Activated CD8-positive, alpha-beta memory T cell treated with anti-CD3 and anti-CD28 coated beads for 4 hours (primary cell): ENCODE data around the gene GPR135.
A peak's percentile ranks its signal among the peaks of the same experiment; 100 is the strongest.

ENCODE experiments used
- DNase-seq, 2 donors: peaks; one replicate each; pipeline ENCODE4 v3.0.0-alpha.2; 2020; ENCODE audit warnings: low read depth in 2 of 2

The GPR135 gene, protein sequence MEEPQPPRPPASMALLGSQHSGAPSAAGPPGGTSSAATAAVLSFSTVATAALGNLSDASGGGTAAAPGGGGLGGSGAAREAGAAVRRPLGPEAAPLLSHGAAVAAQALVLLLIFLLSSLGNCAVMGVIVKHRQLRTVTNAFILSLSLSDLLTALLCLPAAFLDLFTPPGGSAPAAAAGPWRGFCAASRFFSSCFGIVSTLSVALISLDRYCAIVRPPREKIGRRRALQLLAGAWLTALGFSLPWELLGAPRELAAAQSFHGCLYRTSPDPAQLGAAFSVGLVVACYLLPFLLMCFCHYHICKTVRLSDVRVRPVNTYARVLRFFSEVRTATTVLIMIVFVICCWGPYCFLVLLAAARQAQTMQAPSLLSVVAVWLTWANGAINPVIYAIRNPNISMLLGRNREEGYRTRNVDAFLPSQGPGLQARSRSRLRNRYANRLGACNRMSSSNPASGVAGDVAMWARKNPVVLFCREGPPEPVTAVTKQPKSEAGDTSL

DNA sequence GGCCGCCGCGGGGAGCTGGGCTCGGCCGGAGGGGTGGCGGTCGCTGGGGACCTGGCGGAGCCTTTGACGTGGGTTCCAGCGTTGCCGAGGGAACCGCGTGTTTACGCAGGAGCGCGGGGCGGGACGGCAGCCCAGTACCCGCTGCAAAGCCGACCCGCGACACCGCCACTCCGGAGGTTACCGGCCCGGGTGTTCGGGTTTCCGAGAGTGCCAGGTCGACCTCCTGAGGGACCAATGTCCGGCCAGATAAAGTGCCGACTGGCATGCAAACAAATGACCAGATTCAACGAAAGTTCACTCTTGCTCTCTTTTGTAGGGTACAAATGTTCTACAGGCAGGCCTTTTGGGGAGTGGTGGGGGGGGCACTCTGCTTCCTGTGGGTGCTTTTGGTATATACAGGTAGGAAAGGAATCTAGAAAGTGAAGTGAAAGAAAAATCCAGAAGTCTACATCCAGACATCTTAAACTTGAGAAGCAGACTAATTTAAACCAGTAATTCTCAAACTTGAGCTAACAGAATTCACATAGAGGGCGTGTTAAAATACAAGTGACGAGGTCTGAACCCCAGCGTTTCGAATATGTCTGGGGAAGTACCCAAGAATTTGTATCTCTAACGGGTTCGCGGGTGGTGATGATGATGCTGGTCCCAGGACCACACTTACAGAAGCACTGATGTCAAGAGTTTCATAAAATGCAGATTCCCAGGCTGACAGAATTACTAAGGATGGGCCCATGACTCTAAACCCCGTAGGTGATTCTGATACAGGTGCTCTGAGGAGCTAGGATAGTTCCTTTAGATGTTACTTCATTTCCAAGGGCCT lies at the start of gene GPR135:
GPR135 (minus strand) TSS at position 65 of the 820 bp plus-strand sequence. CDS start 154 bp downstream, outside the sequence.
- DNase-seq: peak in 1 of 2 donors; percentile 11

DNA sequence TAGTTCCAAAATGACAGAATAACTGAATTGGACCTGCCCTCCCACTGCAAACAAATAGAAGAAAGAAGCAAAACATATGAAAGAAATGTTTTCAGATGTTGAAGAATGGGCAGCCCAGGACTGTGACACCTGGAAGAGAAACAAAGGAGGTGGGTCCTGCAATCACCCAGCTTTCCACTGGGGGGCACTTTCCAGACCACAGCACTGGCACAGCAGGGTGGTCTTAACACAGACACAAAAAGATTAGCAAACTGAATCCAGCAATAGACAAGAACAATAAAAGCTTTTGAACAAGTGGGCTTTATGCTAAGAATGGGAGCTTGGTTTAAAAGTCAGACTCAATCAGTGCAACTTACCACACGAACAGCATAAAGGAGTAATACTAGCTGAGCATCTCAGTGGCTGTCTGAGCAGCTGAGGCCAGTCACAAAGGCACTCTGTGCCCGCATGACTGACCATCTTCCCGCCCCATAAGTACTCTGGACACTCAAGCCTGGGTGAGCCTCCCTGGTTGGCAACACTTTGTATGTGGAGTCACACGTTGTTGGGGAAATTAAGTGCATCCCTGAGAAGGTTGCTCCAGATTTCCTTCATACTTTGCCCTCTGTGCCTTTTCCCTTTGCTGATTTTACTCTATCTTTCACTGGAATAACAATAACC lies 46.9 kb upstream of the GPR135 start:
- DNase-seq: no peak

DNA sequence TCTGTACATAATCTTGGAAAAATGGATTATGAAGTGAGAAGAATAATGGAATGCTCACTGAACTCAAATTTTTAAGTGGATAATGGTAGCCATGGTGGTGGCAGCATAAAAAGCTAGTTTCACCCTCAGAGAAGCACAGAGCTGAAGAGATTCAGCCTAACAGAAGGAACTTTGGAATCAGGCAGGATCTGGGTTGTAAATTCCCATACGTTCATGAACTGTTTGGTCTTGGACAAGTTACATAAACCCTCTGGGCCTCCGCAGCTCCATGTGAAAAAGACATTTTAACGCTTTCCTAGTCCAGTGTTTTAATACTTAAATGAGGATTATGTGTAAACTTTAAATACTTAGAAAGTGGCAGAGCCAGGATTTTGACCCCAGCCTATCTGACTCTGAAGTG lies 45.8 kb upstream of the GPR135 start:
- no peak for DNase-seq

DNA sequence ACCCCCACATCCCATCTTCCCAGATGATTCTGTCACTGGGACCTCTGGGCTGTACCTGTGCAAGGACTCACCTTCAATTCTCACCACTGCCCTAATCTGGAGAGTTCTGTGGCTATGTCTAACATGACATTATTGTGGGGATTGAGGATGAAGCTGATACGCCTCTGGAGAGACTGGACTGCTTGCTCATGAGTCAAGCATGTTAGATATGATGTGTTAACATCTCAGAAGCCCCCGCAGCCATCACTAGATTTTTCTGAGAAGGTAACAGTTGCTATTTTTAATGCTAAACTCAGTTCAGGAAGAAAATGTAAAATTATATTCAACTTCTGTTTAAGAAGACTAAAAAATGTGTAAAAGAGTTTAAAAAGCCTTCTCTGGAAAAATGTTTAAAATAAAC lies 44.8 kb upstream of the GPR135 start:
- no peak for DNase-seq

DNA sequence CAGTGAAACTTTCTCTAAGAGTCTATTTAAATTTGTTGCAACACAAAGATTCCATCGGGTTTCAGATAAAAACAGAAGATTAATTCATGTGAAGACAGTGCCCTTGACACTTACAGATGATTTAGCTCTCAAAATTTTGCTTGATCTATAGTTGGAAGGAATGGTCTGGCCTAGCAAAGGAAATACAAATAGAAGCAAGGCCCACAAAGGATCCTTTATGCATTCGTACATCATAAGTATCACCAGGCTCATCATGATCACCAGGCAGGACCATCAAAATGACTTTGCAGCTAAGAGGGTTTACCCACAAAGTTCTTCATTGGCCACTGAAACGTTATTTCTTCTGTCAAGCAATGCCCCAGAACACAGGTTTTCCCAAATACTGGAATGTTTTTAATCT lies 43.9 kb upstream of the GPR135 start:
- no peak for DNase-seq

DNA sequence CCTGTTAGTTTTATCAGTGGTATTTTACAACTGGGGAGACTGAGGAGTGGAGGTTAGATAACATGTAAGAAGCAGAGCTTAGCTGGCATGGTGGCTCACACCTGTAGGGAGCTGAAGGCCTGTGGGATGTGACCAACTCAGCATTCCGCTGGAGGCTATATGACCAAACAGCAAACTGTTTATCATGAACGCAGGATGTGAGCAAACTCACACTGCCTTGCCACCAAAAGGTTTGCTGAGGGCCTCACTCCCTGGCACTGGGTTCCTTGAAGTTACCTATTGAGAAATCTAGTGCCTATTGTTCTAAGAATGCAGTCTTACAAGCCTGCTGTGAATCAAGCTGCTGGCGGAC lies 42.5 kb upstream of the GPR135 start:
- DNase-seq: no peak

DNA sequence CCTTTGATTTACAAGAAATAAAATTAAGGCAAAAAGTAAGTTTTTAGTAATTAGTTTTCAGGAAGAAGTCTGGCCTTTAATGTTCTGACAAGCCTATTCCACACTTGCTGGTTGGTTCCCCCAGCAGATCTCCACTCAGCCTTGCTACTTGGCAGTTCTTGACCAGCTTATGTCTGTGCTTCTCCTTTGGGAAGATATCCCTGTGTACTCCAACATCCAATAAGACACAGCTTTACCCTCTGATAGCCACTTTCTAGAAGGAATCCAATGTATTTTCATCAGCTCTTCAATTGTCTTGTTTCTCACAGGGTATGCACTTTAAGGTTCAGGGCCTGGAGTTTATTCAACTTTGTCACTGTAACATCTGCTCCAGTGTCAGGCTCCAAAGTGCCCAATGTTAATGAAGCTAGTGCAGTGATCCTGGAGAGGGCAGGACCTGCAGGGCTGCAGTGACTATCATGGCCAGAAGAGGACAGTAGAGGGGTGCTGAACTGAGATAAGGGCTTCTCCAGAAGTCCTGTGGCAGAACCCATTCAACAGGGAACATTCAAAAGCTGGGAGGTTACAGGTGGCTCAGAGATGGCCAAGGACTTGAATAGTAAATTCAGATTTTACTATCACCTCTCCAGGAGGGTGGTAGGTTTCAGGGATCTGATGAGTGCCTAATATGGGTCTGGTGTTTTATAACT lies 42.0 kb upstream of the GPR135 start:
- DNase-seq: peak in 1 of 2 donors; percentile 15

DNA sequence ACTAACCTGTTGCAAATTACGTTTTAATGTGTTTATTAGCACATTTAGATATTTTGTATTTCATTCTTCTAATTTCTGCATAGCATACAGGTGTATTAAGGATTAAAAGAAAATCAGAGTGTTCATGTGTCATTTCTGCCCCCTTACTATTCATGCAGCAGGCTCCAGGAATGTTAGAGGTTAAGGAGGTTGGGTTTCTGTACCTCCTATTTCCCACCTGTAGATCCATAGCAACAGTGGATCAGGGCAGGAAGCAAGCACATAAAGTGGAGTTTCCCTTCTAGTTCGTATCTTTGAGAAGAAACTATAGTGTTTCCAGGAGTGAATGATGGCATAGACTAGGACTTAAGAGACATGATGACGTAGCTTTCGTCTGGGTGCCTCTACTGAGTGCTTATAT lies 38.1 kb upstream of the GPR135 start:
- no peak for DNase-seq

DNA sequence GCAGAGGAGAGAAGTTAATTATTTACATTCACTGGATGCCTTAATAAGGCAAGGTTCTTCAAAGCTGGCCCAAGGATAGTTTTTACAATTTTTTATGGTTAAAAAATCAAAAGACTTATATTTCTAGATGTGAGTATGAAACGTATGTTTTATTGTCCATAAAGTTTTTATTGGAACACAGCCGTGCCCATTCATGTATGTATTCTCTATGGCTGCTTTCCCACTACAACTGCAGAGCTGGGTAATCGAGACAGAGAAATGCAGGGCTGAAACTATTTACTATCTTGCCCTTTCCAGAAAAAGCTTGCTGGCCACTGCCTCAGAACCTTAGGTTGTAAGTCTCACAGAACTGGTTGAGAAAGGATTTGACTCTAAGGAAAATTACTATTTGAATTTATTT lies 35.6 kb upstream of the GPR135 start:
- no peak for DNase-seq

DNA sequence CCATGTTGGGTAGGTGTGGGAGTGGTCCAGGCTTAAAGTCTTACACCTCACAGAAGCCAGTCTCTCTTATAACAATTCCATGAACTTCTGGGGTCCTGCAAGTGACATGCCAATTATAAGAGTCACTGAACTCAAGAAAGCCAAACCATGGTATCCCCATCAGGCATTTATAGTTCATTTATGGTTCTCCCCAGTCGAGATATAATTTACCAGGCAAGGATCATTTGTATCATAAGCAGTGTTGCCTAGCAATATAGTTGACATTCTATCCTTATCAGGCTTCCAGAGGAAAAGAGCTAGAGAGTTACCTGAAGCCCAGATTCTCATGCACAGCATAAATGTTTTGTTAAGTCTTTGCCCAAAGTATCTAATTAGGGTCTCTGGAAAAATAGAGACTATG lies 27.2 kb upstream of the GPR135 start:
- DNase-seq: no peak

DNA sequence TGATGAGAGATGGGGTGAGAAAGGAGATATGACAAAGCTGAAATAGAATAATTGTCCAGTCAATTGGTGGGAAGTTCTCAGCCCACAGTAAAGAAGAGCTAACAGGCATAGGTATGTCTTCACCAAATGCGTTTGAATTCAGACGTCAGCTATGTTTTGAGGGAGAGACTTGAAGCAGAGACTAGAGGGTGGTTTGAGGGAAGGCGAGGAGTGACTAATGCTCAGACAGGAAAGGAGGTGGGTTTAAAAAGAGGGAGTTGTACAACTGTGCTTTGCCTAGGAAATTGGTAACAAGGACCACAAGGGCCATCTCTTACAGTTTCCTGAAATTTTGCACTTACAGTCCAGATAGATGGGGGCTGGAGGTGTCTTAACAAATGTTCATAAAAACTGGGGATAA lies 25.6 kb upstream of the GPR135 start:
- DNase-seq: no peak

DNA sequence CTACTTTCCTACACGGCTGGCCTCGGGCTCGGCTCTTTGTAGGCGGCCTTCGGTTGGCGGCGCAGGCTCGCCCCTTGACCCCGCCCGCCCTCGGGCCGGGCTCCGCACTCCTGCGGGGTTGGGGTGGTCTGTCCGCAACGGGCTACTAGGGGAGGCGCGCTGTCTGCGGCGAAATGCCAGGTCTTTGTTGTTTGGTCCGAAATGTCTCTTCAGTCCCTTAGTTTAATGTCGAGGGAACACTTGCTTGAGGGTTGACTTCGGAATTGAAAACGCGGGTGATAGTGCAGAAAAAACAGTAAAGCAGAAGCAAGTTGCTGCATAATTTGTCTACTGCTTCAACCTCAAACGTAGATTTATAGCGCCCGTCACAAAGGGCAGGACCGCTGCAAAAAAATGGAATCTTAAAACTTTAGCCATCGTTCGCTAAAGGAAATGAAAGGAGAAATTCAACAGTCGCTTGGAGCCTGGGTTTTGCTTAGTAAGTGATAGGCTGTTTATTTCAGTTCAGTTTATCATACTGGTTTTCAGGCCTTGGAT lies 19.5 kb upstream of the GPR135 start:
- no peak for DNase-seq

DNA sequence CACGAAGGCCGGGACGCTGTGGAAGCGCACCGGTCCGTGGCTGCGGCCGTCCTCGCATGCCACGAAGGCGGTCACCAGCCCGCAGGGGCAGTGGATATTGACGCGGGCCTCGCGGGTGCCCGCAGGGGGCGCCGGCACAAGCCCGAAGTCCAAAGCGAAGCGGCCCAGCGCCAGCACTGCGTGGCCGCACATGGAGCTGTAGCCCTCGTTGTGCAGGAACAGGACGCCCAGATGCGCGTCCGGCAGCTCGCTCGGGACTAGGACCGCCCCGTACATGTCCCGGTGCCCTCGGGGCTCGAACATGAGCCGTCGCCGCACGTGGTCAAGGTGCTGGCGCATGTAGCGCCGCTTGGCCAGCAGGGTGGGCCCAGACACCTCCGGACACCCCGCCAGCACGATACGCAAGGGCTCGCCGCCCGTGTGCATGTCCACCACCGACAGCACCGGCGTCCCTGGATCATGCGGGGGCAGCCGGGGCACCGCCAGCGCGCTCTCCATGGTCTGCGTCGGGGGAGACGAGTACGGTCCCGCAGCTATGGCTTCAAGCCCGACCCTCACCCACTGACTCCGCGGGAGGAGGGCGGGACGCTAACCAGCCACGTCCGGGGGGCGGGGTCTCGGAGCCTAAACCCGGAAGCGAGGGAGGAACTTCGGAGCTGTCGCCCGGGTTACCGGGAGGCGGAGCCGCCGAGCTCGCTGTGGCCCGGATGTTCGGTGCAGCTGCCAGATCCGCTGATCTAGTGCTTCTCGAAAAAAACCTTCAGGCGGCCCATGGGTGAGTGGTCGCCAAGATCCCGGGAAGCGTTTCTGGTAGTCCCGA lies 18.8 kb upstream of the GPR135 start, which contains the start of the genes JKAMP and L3HYPDH:
JKAMP (plus strand) TSS at position 699 of the 820 bp plus-strand sequence; CDS start at position 772, 73 bp downstream.
L3HYPDH (minus strand) TSS at position 590 of the 820 bp plus-strand sequence; CDS start at position 498, 92 bp downstream.
- DNase-seq: peak; percentile 97 to 98

DNA sequence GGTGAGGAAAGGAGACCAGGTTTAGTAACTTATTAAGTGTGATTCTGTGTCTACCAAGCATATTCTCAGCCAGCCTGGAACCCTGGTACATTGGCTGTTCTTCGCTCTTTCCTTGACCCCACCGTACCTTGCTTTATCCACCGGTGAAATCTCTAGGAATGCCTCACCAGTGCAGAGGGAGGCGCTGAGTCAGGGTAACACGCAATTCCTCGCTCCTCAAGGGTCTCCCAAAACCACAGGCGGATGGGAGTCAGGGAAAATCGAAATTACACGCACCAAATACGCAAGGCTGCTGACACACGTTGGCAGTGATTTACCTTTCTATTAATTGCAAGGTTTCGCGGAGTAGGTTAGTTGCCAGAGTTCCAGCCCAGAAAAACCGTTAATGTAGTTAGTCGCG lies 18.2 kb upstream of the GPR135 start:
- no peak for DNase-seq

DNA sequence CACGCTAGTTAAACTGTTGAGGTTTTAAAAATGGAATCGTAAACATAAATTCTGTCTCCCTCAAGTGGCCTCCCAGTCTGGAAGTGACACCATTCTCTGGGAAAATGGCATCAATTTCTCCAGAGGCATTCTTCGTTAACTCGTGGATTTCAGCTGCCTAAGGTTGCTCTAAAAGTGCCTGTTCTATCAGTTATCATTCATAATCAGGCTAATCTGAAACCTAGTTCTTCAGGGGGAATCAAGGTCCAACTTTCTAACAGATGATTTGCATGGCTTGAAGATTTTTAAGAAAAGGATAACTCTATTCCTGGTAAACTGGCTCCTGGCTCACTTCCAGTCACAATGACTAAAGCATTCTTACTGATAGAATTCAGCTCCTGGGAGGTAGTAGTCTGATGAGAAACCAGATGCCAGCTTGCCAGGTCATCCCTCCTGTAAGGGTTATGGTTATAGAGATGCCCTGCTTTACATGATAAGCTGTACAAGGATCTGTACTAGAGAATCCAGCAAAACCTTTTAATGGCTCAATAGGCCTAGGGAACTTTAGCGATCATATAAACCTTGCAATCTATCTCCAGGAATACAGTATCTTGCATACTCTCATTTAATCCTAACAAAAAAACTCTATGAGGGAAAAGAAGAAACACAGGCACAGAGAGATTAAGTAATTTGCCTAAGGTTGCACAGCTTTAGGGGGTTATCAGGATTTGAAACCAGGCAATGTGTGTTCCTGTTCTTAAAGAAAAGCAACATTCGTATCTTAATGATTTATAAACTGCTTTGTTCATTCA lies 17.6 kb upstream of the GPR135 start:
- DNase-seq: no peak

DNA sequence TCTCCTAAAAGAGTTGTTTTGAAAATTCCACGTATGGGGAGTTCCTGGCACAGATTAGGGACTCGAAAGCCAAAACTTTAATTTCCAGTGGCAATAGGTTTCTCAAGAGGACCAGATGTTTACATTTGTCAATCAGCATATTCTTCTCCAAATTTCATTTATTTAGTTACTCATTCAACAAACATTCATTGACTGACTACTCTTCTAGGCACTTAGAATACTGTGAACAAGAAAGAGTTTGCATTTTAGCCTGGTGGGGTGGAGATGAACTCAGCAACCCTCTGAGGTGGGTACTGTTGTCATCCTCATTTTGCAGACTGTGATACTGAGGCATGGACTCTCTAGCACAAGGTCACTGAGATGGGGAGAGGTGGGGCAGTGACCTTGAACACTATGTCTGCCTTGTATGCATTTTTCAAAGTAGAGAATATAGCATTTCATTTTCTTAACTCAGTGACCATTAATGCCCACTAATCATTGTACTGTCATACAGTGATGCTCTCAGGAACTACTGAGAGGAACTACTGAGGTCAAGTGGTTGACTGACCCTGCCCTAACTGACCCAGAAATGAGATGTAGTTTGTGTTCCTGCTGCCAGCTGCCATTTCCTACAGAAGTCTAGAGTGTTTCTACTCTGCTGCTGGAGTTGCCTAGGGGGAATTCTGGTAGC lies 16.8 kb upstream of the GPR135 start:
- DNase-seq: no peak

DNA sequence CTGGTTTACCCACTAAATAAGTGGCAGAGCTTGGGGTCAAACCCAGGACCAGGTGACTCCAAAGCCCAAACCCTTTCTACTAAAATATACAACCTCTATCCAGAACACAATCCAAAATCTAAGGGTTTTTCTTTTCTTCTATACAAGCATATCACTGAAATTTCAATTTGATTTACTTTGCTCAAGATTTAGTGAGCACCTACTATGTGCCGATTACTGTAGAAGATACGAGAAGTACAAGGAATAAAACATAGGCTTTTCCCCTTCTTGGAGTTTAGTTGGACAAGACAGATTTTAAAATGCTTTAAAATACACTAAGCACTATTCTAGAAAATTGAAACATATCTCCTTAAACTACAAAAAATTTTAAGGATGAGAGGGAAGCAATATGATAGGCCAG lies 16.2 kb upstream of the GPR135 start:
- no peak for DNase-seq

DNA sequence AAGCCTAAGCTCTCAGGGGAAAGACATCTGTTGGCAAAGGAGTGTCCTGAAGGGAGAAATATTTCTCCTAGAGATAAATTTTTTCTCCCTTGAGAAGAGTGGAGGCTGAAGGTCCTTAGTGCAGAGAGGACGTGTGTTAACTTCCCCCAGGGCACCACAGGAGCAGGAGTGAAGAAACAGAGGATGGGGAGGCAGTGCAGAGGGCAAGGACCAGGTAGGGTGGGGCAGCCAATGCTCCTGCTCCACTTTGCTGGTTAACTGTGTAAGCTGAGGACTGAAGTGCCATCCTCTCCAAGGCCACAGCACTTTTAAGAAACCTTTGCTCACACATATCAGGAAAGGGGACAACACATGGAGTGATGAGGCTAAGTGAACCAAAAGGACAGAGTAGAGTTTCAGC lies 15.0 kb upstream of the GPR135 start:
- no peak for DNase-seq

DNA sequence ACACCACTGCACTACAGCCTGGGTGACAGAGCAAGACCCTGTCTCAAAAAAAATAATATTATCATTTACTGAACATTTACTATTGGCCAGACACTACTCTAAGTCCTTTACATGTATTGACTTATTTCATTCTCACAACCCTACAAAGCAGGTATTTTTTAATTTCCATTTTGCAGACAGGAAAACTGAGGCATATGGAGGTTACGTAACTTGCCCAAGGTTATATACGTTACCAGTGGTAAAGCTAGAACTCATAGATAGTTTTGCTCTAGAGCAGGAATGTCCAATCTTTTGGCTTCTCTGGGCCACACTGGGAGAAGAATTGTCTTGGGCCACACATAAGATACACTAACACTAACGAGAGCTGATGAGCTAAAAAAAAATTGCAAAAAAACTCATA lies 13.4 kb upstream of the GPR135 start:
- DNase-seq: no peak
